GM19438 (cell line): ENCODE results near the gene TRIM37.
"Not testable (repeated sequence)": the region's sequence is repeated elsewhere in the genome, so short reads cannot be mapped to it uniquely, and the experiment has no call there.

Experiments used
- ATAC-seq: cut with Tn5 transposase; IDR thresholded peaks from one replicate; pipeline ENCODE4 v1.9.1; 2021; ENCODE audit warnings: low read depth; ENCODE audit not compliant: unreplicated experiment

TRIM37 gene

DNA sequence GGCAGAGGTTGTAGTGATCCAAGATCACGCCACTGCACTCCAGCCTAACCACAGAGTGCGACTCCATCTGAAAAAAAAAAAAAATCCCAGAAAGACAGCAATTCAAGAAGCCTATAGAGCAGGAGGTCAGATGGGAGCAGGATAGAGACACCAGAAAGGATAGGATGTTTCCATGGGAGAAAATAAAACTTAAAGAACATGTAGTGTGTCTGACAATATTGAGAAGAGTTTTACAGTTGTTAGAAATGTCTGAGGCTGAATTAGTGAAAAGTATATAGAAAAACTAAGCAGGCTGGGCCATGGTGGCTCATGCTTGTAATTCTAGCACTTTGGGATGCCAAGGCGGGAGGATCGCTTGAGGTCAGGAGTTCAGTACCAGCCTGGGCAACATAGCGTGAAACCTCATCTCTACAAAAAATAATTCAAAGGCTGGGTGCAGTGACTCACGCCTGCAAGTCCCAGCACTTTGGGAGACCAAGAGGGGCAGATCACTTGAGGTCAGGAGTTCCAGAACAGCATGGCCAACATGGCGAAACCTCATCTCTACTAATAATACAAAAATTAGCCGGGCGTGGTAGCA, 15.3 kb upstream of the TRIM37 start:
- ATAC-seq = no peak

- ATAC-seq = no peak
Measured at GRCh38 chr17:59115474-59115873, 8.8 kb upstream of the TRIM37 start.

DNA sequence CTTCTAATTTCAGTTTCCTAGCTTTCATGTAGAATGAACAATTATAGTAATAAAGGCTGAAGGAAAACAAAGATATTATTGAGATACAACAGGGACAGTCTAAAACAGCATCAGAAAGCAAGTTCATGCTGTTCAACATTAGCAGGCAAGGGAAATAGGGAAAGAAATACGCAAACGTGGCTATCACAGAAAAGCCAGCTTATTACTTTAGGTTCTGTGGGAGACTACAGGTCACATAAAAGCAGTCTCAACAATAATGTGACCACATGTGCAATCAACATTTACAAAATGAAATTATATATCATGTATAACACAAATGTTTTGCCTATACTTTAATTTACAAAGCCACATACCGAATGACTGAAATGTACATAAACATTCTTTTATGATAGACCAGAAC, 4.9 kb upstream of the TRIM37 start:
- ATAC-seq = no peak

- no peak for ATAC-seq
Measured at GRCh38 chr17:59110973-59111372, 4.3 kb upstream of the TRIM37 start.

GRCh38 chr17:59108400-59109102, 1.9 kb upstream of the TRIM37 start:
- ATAC-seq = no peak

DNA sequence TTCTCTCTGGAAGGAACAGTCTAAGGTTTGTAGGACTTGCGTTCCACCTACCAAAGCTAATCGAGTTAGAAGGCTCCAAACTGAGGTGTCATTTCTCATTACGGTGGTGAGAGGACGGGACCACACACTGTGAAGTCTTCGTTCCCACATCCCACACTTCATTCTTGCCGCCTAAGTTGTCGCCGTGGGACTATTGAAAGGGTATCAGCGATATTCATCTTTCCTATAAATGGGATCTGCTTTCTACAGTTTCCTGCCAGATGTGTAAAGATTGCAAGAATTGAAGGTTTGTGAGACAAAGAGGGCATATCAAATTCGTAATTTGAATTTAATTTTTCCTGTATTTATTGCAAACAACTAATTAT, 608 bp upstream of the TRIM37 start:
- peak; percentile 2 for ATAC-seq

GRCh38 chr17:59105852-59106462, 723 bp downstream of the TRIM37 start:
- ATAC-seq = peak; percentile 23

GRCh38 chr17:59101178-59101577, 5.5 kb downstream of the TRIM37 start:
- ATAC-seq = no peak

DNA sequence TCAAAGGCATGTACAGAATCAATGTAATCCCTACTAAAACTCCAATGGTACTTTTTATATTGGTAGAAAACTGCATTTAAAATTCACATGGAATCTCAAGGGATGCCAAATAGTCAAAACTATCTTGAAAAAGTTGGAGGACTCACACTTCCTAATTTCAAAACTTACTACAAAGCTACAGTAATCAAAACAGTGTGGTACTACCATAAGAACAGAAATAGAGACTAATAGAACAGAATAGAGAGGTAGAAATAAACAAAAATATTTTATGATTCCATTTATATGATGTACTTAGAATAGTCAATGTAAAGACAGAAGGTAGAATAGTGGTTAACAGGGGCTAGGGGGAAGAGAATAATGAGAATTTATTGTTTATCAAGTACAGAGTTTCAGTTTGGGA, 8.8 kb downstream of the TRIM37 start:
- ATAC-seq = no peak

- ATAC-seq = no peak
Measured at GRCh38 chr17:59094861-59095530, 11.7 kb downstream of the TRIM37 start.

GRCh38 chr17:59093702-59094231, 12.9 kb downstream of the TRIM37 start:
- no peak for ATAC-seq

GRCh38 chr17:59093145-59093701, 13.5 kb downstream of the TRIM37 start:
- ATAC-seq = no peak

GRCh38 chr17:59090593-59090992, 16.1 kb downstream of the TRIM37 start:
- not testable (repeated sequence) for ATAC-seq

DNA sequence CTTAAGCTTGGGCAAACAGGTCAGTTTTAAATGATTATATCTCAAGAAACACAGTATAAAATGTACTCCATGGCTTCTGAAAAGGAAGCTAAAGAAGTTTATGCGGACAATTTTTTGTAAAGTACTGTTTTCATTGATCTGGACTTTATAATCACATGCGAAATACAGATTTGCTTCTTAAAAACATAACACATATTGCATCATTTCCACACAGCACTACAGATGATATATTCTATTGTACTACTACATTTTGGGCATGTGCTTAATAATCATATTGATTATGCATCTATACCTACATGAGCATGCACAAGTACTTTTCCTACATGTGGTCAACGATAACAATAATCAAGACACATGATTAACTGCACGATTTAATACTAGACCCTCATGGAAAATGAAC, 22.5 kb downstream of the TRIM37 start:
- ATAC-seq = no peak

- no peak for ATAC-seq
Measured at GRCh38 chr17:59074494-59074893, 32.2 kb downstream of the TRIM37 start.

- no peak for ATAC-seq
Measured at GRCh38 chr17:59073972-59074371, 32.7 kb downstream of the TRIM37 start.

- ATAC-seq = no peak
Measured at GRCh38 chr17:59069856-59070255, 36.8 kb downstream of the TRIM37 start.

GRCh38 chr17:59067756-59068155, 38.9 kb downstream of the TRIM37 start:
- ATAC-seq = peak; percentile 76

- no peak for ATAC-seq
Measured at GRCh38 chr17:59067340-59067739, 39.3 kb downstream of the TRIM37 start.

DNA sequence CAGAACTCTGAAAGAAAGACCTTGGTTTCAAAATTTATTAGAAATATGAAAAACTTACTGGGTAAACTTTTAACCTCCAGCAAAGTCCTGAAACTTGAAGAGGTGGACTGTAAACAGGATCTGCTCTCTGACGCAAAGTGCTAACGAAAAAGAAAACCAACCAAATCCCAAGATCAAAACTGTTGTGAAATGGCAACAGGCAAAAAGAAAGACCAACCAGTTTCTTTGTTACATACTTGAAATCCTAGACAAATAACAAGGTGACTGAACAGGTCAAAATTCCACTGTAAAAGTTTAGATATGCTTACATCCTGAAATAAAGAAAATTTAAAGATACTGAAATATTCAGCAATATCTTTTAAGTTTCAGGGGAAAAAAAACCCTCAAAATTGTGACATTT, 44.2 kb downstream of the TRIM37 start:
- no peak for ATAC-seq

- ATAC-seq = no peak
Measured at GRCh38 chr17:59056857-59057256, 49.8 kb downstream of the TRIM37 start.
